ENCODE results near the gene SORCS2. TPM values are rescaled to one million over a fixed set of nuclear protein-coding genes. Genes with fewer than 3 reads are reported as not detected.

SORCS2 gene
- total RNA-seq, 1 experiment from 2014 or later: 0.06 TPM

DNA sequence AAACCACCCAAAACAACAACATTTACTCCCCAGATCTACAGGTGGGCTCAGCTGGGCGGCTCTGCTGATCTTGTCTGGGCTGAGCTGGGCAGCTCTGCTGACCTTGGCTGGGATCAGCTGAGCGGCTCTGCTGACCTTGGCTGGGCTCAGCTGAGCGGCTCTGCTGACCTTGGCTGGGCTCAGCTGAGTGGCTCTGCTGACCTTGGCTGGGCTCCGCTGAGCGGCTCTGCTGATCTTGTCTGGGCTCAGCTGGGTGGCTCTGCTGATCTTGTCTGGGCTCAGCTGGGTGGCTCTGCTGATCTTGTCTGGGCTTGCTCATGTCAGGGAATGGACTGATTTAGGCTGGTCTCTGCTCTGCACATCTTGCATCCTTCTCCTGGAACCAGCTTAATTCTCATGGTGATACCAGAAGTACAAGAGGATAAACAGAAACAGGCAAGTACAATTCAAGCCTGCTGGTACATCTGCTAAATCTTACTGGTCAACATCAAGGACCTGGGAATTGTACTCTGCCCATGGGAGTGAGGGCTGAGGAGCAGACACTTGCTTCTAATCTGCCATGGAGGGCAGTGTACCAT, 490.9 kb downstream of the SORCS2 start:
- POLR2A ChIA-PET (ENCODE audit: low non-redundant PET): no interaction called here
- DNase-seq (ENCODE audit: low spot score): no peak
- Histone ChIP-seq H3K36me3 (ENCODE audit: insufficient read depth, low read length, poor library complexity, severe bottlenecking) (no peaks in the 10 kb centered on the region), H3K27me3 (replicated peaks; ENCODE audit: insufficient read depth, low read depth, low read length, poor library complexity) (no peaks in the 10 kb centered on the region), H3K4me3 (ENCODE audit: low read depth, low read length, poor library complexity, severe bottlenecking) (no peak overlapping the region), H3K27ac (ENCODE audit: low read depth, low read length, poor library complexity, severe bottlenecking) (no peak overlapping the region), H3K9me3 (ENCODE audit: low read depth, low read length, poor library complexity, severe bottlenecking) (no peaks in the 10 kb centered on the region), H3K4me1 (ENCODE audit: insufficient read depth, low read length, poor library complexity, severe bottlenecking) (no peaks in the 10 kb centered on the region)
- no TSS peak for BruUV-seq (replicated peaks)
- TF ChIP-seq, protein P1, sequence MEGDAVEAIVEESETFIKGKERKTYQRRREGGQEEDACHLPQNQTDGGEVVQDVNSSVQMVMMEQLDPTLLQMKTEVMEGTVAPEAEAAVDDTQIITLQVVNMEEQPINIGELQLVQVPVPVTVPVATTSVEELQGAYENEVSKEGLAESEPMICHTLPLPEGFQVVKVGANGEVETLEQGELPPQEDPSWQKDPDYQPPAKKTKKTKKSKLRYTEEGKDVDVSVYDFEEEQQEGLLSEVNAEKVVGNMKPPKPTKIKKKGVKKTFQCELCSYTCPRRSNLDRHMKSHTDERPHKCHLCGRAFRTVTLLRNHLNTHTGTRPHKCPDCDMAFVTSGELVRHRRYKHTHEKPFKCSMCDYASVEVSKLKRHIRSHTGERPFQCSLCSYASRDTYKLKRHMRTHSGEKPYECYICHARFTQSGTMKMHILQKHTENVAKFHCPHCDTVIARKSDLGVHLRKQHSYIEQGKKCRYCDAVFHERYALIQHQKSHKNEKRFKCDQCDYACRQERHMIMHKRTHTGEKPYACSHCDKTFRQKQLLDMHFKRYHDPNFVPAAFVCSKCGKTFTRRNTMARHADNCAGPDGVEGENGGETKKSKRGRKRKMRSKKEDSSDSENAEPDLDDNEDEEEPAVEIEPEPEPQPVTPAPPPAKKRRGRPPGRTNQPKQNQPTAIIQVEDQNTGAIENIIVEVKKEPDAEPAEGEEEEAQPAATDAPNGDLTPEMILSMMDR (conservative IDR thresholded peaks at IDR 0.05; ENCODE audit: low read depth, low read length): no peak
- no peak for TF ChIP-seq EZH2 (IDR thresholded peaks at IDR 0.05; ENCODE audit: borderline replicate concordance, low read depth, low read length, poor library complexity, severe bottlenecking)
- CTCF ChIA-PET: no interaction called here
- intact Hi-C loops (cut with micrococcal nuclease; ENCODE audit: unreplicated experiment): no loop called here

DNA sequence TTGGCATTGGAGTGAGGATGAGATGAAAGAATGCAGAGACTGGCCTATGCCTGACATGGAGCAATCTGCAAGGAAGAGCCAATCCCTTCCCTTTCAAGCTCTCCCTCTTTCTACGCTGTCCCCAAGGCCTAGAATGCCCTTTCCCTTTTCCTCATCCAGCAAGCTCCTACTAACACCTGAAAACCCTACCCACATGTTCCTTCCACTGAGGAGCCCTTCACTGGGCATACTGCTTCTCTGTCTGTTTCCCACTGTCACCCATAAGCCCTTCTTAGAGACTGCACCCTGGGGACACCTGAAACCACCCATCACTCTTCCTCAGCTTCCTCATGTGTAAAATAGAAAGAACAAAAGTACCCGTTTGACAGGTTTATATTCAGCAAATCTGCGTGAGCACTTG, 492.0 kb downstream of the SORCS2 start:
- no peaks in the 10 kb centered on the region for H3K9me3 ChIP-seq (ENCODE audit: low read depth, low read length, poor library complexity, severe bottlenecking)
- no TSS peak for BruUV-seq (replicated peaks)
- H3K27ac ChIP-seq (ENCODE audit: low read depth, low read length, poor library complexity, severe bottlenecking): no peak overlapping the region
- ChIA-PET POLR2A (ENCODE audit: low non-redundant PET) (no interaction called here), CTCF (no interaction called here)
- H3K4me3 ChIP-seq (ENCODE audit: low read depth, low read length, poor library complexity, severe bottlenecking): no peak overlapping the region
- TF ChIP-seq, protein P1 (conservative IDR thresholded peaks at IDR 0.05; ENCODE audit: low read depth, low read length): no peak
- TF ChIP-seq EZH2 (IDR thresholded peaks at IDR 0.05; ENCODE audit: borderline replicate concordance, low read depth, low read length, poor library complexity, severe bottlenecking): no peak
- intact Hi-C loops (cut with micrococcal nuclease; ENCODE audit: unreplicated experiment): no loop called here
- H3K27me3 ChIP-seq (replicated peaks; ENCODE audit: insufficient read depth, low read depth, low read length, poor library complexity): no peaks in the 10 kb centered on the region
- H3K36me3 ChIP-seq (ENCODE audit: insufficient read depth, low read length, poor library complexity, severe bottlenecking): no peaks in the 10 kb centered on the region
- DNase-seq (ENCODE audit: low spot score): no peak
- no peaks in the 10 kb centered on the region for H3K4me1 ChIP-seq (ENCODE audit: insufficient read depth, low read length, poor library complexity, severe bottlenecking)

GRCh38 chr4:7686070-7686870, 493.9 kb downstream of the SORCS2 start:
- no peaks in the 10 kb centered on the region for H3K9me3 ChIP-seq (ENCODE audit: low read depth, low read length, poor library complexity, severe bottlenecking)
- POLR2A ChIA-PET (ENCODE audit: low non-redundant PET): no interaction called here
- no peak for DNase-seq (ENCODE audit: low spot score)
- CTCF ChIA-PET: no interaction called here
- intact Hi-C loops (cut with micrococcal nuclease; ENCODE audit: unreplicated experiment): no loop called here
- H3K27ac ChIP-seq (ENCODE audit: low read depth, low read length, poor library complexity, severe bottlenecking): no peak overlapping the region
- BruUV-seq (replicated peaks): no TSS peak
- no peaks in the 10 kb centered on the region for H3K36me3 ChIP-seq (ENCODE audit: insufficient read depth, low read length, poor library complexity, severe bottlenecking)
- no peak for TF ChIP-seq EZH2 (IDR thresholded peaks at IDR 0.05; ENCODE audit: borderline replicate concordance, low read depth, low read length, poor library complexity, severe bottlenecking)
- TF ChIP-seq, protein P1 (conservative IDR thresholded peaks at IDR 0.05; ENCODE audit: low read depth, low read length): no peak
- H3K4me1 ChIP-seq (ENCODE audit: insufficient read depth, low read length, poor library complexity, severe bottlenecking): no peaks in the 10 kb centered on the region
- no peak overlapping the region for H3K4me3 ChIP-seq (ENCODE audit: low read depth, low read length, poor library complexity, severe bottlenecking)
- H3K27me3 ChIP-seq (replicated peaks; ENCODE audit: insufficient read depth, low read depth, low read length, poor library complexity): no peaks in the 10 kb centered on the region

Data from A673 (cell line).